HG02970 (cell line): Measurements from ENCODE around the gene RGN.
"Not testable (repeated sequence)": the region's sequence is repeated elsewhere in the genome, so short reads cannot be mapped to it uniquely, and the experiment has no call there.

Source experiments
- ATAC-seq: cut with Tn5 transposase; IDR thresholded peaks from one replicate; pipeline ENCODE4 v1.9.1; 2021; ENCODE audit warnings: mild to moderate bottlenecking, moderate library complexity, moderate number of reproducible peaks; ENCODE audit not compliant: unreplicated experiment, low FRiP score

RGN gene

DNA sequence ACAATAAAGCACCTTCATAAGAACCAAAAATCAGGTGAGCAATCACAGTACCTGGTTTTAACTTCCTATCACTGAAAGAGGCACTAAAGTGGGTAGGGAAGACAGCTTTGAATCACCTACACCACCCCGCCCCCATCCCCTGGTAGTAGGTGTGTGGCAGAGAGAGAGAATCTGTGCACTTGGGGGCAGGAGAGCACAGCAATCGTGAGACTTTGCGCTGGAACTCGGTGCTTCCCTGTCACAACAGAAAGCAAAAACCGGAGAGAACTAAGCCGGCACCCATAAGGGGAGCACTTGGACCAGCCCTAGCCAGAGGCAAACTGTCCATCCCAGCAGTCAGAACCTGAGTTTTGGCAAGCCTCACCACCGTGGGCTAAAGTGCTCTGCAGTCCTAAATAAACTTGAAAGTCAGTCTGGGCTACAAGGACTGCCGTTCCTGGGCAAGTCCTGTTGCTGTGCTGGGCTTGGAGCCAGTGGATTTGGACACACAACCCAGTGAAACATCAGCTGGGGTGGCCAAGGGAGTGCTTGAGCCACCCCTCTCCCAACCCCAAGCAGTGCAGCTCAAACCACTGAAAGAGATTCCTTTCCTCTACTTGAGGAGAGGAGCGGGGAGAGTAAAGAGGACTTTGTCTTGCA is 34.2 kb downstream of the RGN start:
- ATAC-seq: no peak

DNA sequence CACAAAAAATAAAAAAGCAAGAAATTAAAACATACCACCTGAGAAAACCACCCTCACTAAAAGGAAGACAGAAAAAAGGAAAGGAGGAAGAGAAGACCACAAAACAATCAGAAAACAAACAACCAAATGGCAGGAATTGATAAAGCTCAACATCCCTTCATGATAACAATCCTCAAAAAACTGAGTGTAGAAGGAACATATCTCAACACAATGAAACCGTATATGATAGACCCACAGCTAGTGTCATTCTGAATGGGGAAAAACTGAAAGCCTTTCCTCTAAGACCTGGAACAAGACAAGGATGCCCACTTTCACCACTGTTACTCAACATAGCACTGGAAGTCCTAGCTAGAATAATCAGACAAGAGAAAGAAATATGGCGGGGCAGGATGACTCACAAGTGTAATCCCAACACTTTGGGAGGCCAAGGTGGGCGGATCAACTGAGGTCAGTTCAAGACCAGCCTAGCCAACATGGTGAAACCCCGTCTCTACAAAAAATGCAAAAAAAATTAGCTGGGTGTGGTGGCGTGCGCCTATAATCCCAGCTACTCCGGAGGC is 38.4 kb downstream of the RGN start:
- not testable (repeated sequence) for ATAC-seq

DNA sequence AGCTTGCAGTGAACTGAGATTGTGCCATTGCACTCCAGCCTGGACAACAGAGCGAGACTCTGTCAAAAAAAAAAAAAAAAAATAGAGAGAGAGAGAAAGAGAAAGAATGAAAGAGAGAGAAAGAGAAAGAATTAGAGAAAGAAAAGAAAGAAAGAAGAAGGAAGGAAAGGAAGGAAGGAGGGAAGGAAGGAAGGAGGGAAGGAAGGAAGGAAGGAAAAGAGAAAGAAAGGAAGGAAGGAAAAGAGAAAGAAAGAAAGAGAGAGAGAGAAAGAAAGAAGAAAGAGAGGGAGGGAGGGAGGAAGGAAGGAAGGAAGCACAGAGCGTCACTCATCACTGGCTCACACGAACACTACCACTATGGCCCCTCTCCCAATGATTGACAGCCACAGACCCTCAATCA is 46.2 kb downstream of the RGN start:
- ATAC-seq: not testable (repeated sequence)

DNA sequence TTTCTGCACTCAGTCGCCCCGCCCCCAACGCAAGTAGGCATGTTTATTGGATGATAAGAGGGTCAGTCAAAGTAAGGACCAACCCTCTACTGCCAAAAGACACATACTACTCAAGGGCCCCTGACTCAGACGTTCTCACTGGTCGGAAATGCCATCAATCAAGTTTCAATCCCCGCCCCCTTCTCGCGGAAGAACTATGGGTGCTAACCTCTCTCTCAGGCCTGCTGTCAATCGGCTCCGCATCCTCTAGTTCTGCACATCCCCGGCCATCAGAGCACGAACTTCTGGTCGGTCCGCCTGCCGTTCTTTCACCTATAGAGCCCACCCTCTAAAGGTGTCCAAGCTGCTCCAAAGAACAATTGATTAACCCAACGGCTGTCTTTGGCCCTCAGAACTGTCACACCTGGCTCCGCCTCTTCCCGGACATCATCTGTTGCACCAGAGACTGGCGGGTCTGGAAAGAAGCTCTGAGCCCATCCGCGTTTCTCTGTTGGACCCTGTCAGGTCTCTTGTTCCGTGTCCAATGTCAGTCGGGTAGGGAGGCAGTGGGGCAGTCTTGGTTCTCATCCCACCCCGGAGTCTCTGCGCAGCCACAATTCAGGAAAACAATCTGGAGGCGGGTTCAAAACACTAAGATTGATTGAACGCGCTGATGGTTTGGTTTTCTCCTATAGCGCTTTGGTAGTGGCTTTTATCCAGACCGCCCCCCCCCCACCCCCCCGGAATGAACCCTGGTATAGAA is 51.1 kb downstream of the RGN start:
- peak; percentile 88 for ATAC-seq

GRCh38 chrX:47129899-47130358 is 51.7 kb downstream of the RGN start:
- ATAC-seq: no peak

- ATAC-seq: no peak
Measured at GRCh38 chrX:47133493-47133892, 55.2 kb downstream of the RGN start.

DNA sequence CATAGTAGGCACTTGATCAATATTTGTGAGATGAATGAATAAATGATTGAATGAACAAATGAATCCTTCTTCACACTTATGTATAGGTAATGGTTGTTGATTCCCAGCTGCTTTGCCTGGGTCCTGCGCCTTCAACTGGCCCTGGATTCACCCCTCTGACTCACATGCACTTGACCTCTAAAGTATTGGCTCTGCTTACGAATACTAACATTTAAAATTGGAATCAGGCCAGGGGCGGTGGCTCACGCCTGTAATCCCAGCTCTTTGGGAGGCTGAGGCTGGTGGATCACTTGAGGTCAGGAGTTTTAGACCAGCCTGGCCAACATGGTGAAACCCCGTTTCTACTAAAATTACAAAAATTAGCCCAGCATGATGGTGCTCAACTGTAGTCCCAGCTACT is 57.4 kb downstream of the RGN start:
- not testable (repeated sequence) for ATAC-seq

DNA sequence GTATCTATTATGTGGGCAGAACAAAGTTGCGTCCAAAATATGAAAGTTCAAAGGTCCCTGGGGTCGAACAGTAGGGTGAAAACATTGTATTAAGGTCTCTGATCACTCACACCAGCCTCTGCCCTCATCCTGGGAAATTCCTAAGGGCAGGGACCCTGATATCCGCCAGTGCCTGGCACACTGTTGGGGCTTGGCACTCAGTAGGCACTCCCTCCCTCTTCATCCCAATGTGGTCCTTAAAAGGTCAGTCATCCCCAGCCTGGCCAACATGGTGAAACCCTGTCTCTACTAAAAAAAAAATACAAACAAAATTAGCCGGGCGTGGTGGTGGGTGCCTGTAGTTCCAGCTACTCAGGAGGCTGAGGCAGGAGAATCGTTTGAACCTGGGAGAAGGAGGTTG is 59.9 kb downstream of the RGN start:
- ATAC-seq: no peak
